Neural progenitor cell (in vitro differentiated cells): ENCODE measurements around the gene ZNF277.

Experiments used
- CTCF ChIP-seq: fragments of 200-600 bp; sonication (generic); IDR thresholded peaks from 2 replicates; pipeline ENCODE4 v1.5.1; 2017; ENCODE audit warnings: antibody characterized with exemption, mild to moderate bottlenecking
- EZH2phosphoT487 ChIP-seq: fragments of 200-600 bp; sonication (generic); IDR thresholded peaks from 2 replicates; pipeline ENCODE4 v1.6.1; 2017; ENCODE audit warnings: antibody characterized with exemption

- TF ChIP-seq EZH2phosphoT487 (no peak), CTCF (no peak)
These were observed 154.2 kb downstream of the ZNF277 start for GRCh38 chr7:112360681-112361080.
